Testis (tissue), 2 donors: ENCODE measurements around the gene ATG9B.

Source experiments
- POLR2A ChIP-seq: fragments of 450-650 bp; IDR thresholded peaks from one replicate; pipeline ENCODE4 v1.6.1; 2017; ENCODE audit warnings: antibody characterized with exemption, mild to moderate bottlenecking, moderate library complexity
- TF ChIP-seq, protein P1 (sequence below), 3 experiments: fragments of 450-650 bp in 2 of 3; fragments of 200-600 bp in 1 of 3; sonication (generic) in 1 of 3; IDR thresholded peaks; one replicate each; pipeline ENCODE4 v1.5.1; 2016 to 2019; ENCODE audit warnings: antibody characterized with exemption in 3 of 3, mild to moderate bottlenecking in 2 of 3, moderate library complexity in 1 of 3

DNA sequence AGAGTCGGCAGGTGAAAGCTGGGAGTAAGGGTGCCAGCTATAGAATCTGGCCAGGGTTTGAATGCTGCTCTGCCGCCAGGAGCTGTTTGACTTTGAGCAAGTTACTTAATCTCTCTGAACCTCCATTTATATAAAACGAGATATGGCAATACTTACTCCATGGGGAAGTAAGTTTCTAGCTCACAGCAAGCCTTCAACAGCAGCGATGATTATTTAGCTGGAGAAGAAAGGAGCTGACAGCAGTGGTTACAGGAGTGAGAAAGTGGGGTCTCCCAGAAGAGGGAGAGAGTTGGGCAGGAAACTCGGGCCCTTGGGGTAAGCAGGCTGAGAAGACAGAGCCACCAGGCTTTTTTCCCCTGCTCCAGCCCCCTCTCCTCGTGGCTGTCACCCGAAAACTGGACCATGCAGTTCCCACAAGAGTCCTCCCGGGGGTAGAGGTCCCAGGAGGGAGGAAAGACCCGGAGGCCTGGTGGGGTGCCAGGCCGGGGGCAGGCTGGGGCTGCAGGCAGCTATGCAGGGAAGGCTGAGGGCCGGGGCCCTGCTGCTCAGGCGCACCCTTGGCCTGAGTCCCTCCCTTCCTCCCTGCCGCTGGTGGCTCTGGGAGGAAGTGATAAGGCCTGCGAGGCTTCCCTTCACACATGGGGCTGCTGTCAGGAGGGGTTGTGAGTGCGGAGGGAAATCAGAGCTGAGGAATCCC, 30.0 kb downstream of the ATG9B start:
- TF ChIP-seq, protein P1, sequence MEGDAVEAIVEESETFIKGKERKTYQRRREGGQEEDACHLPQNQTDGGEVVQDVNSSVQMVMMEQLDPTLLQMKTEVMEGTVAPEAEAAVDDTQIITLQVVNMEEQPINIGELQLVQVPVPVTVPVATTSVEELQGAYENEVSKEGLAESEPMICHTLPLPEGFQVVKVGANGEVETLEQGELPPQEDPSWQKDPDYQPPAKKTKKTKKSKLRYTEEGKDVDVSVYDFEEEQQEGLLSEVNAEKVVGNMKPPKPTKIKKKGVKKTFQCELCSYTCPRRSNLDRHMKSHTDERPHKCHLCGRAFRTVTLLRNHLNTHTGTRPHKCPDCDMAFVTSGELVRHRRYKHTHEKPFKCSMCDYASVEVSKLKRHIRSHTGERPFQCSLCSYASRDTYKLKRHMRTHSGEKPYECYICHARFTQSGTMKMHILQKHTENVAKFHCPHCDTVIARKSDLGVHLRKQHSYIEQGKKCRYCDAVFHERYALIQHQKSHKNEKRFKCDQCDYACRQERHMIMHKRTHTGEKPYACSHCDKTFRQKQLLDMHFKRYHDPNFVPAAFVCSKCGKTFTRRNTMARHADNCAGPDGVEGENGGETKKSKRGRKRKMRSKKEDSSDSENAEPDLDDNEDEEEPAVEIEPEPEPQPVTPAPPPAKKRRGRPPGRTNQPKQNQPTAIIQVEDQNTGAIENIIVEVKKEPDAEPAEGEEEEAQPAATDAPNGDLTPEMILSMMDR (IDR thresholded peaks at IDR 0.05) = no peak
- no peak for TF ChIP-seq POLR2A
